SK-N-SH (cell line): ENCODE measurements around the gene SMAP1. TPM values are rescaled to one million over a fixed set of nuclear protein-coding genes. Genes with fewer than 3 reads are reported as not detected.

Experiments
- CTCF ChIA-PET: fragments of 300-600, 350-600 bp; formaldehyde crosslinking; extraction: SDS; loops from one replicate; lab custom pipeline; 2021; lab: Yijun Ruan, JAX
- POLR2A ChIA-PET: fragments of 350-600 bp; sonication (Branson Sonifier 250); formaldehyde crosslinking; extraction: SDS; loops from one replicate; lab custom pipeline; 2020; ENCODE audit warnings: antibody characterized with exemption, inconsistent platforms; lab: Yijun Ruan, JAX
- DNase-seq: peaks from one replicate; pipeline ENCODE4 v3.0.0; 2012
- H2AFZ ChIP-seq: fragments of 200-600 bp; sonication (generic); 2 replicates; pipeline ENCODE4 v1.8.1; 2016; ENCODE audit warnings: antibody characterized with exemption, mild to moderate bottlenecking, low read depth
- H3F3A ChIP-seq: fragments of 200-600 bp; sonication (generic); replicated peaks from 2 replicates; pipeline ENCODE3; 2016; ENCODE audit warnings: antibody characterized with exemption, mild to moderate bottlenecking; ENCODE audit not compliant: insufficient read depth
- H3K27ac ChIP-seq, 2 experiments: fragments of 200-500 bp in 1 of 2; fragments of 200-600 bp in 1 of 2; sonication (Bioruptor generic) in 1 of 2; sonication (generic), shearing (Covaris generic) in 1 of 2; 2 replicates each; pipeline versions ENCODE4 v1.5.1 to v1.6.1; 2014 to 2016; ENCODE audit warnings: low read depth in 2 of 2, inconsistent platforms in 1 of 2, low read length in 1 of 2, mild to moderate bottlenecking in 1 of 2, mixed read lengths in 1 of 2
- H3K27me3 ChIP-seq: fragments of 200-600 bp; sonication (generic), shearing (Covaris generic); 2 replicates; pipeline ENCODE4 v1.6.1; 2016; ENCODE audit warnings: mixed run types; ENCODE audit not compliant: insufficient read depth
- H3K36me3 ChIP-seq, 2 experiments: fragments of 200-500 bp in 1 of 2; fragments of 200-600 bp in 1 of 2; sonication (Bioruptor generic) in 1 of 2; sonication (generic) in 1 of 2; replicated peaks in 1 of 2; 2 replicates each; pipeline versions ENCODE3 to v1.5.1; 2014 to 2016; ENCODE audit warnings: low read length in 1 of 2, mild to moderate bottlenecking in 1 of 2; ENCODE audit not compliant: insufficient read depth in 2 of 2, control insufficient read depth in 1 of 2
- H3K4me1 ChIP-seq, 2 experiments: fragments of 200-500 bp in 1 of 2; fragments of 200-600 bp in 1 of 2; sonication (Bioruptor generic) in 1 of 2; sonication (generic), shearing (Covaris generic) in 1 of 2; 2 replicates each; pipeline versions ENCODE4 v1.5.1 to v1.6.1; 2014 to 2016; ENCODE audit warnings: low read depth in 1 of 2, low read length in 1 of 2, mixed run types in 1 of 2; ENCODE audit not compliant: insufficient read depth in 2 of 2, control insufficient read depth in 1 of 2
- H3K4me2 ChIP-seq: fragments of 200-600 bp; sonication (generic), shearing (Covaris generic); 2 replicates; pipeline ENCODE4 v1.6.1; 2017; ENCODE audit warnings: mixed run types
- H3K4me3 ChIP-seq, 2 experiments: fragments of 200-500 bp in 1 of 2; fragments of 200-600 bp in 1 of 2; sonication (Bioruptor generic) in 1 of 2; sonication (generic), shearing (Covaris generic) in 1 of 2; 2 replicates each; pipeline versions ENCODE4 v1.5.1 to v1.8.1; 2014 to 2016; ENCODE audit warnings: low read depth in 2 of 2, inconsistent platforms in 1 of 2, low read length in 1 of 2, mild to moderate bottlenecking in 1 of 2, mixed read lengths in 1 of 2, moderate library complexity in 1 of 2
- H3K79me2 ChIP-seq: fragments of 200-600 bp; sonication (generic); 2 replicates; pipeline ENCODE4 v1.8.1; 2017; ENCODE audit warnings: mild to moderate bottlenecking; ENCODE audit not compliant: insufficient read depth
- H3K9ac ChIP-seq: fragments of 200-600 bp; sonication (generic); 2 replicates; pipeline ENCODE4 v1.6.1; 2017; ENCODE audit warnings: mixed run types
- H3K9me2 ChIP-seq: fragments of 200-600 bp; sonication (generic); 2 replicates; pipeline ENCODE4 v1.6.1; 2017; ENCODE audit warnings: mixed run types
- H3K9me3 ChIP-seq: fragments of 200-600 bp; sonication (generic); 2 replicates; pipeline ENCODE4 v1.6.1; 2017; ENCODE audit warnings: mixed run types, mild to moderate bottlenecking, moderate library complexity
- H4K20me1 ChIP-seq: fragments of 200-600 bp; sonication (generic); 2 replicates; pipeline ENCODE4 v1.6.1; 2017; ENCODE audit warnings: mild to moderate bottlenecking, mixed run types; ENCODE audit not compliant: insufficient read depth
- ELF1 ChIP-seq: IDR thresholded peaks from 2 replicates; pipeline ENCODE4 v1.4.0; 2012
- EZH2phosphoT487 ChIP-seq: fragments of 200-600 bp; sonication (generic); IDR thresholded peaks from 2 replicates; pipeline ENCODE4 v1.6.1; 2017; ENCODE audit warnings: low read depth, mixed run types, mild to moderate bottlenecking, antibody characterized with exemption, moderate library complexity, borderline replicate concordance
- FOSL2 ChIP-seq: IDR thresholded peaks from 2 replicates; pipeline ENCODE4 v1.4.0; 2012; ENCODE audit warnings: low read depth, mild to moderate bottlenecking, moderate library complexity, borderline replicate concordance
- GABPA ChIP-seq: IDR thresholded peaks from 2 replicates; pipeline ENCODE4 v1.4.0; 2012; ENCODE audit warnings: low read depth, mild to moderate bottlenecking
- IRF3 ChIP-seq: fragments of 150-350 bp; IDR thresholded peaks from 2 replicates; pipeline ENCODE4 v1.6.1; 2016; ENCODE audit warnings: mild to moderate bottlenecking, low read depth, low read length
- NFIC ChIP-seq: IDR thresholded peaks from 2 replicates; pipeline ENCODE4 v1.4.0; 2012; ENCODE audit warnings: borderline replicate concordance
- NRF1 ChIP-seq: IDR thresholded peaks from 2 replicates; pipeline ENCODE4 v1.6.1; 2012; ENCODE audit warnings: low read depth, mild to moderate bottlenecking, low read length
- RAD21 ChIP-seq: IDR thresholded peaks from 2 replicates; pipeline ENCODE4 v1.6.1; 2012; ENCODE audit warnings: mild to moderate bottlenecking, low read length
- RFX5 ChIP-seq: IDR thresholded peaks from 2 replicates; pipeline ENCODE4 v1.6.1; 2012; ENCODE audit warnings: mild to moderate bottlenecking, improper control_type of control experiment, low read length
- RXRA ChIP-seq: IDR thresholded peaks from 2 replicates; pipeline ENCODE4 v1.4.0; 2012; ENCODE audit warnings: low read depth, mild to moderate bottlenecking, borderline replicate concordance
- SIN3A ChIP-seq: IDR thresholded peaks from 2 replicates; pipeline ENCODE4 v1.6.1; 2012; ENCODE audit warnings: low read depth, mild to moderate bottlenecking, low read length, moderate library complexity, borderline replicate concordance
- SMC3 ChIP-seq: IDR thresholded peaks from 2 replicates; pipeline ENCODE4 v1.6.1; 2012; ENCODE audit warnings: low read depth, low read length, improper control_type of control experiment
- whole genome bisulfite sequencing: methylation state at CpG from one replicate; pipeline ENCODE4 v1.1.6; 2017; ENCODE audit warnings: low lambda C conversion rate; 5-methylcytosine and 5-hydroxymethylcytosine counted together
- polyA plus RNA-seq, 3 experiments: library from polyadenylated mRNA; depleted of rRNA; stranded (reverse); fragments of >200 nt; gene quantifications; 2 replicates each; pipeline ENCODE4 v1.2.3, GENCODE V29; 2012
- TF ChIP-seq, protein P1 (sequence below): IDR thresholded peaks from 2 replicates; pipeline ENCODE4 v1.4.0; 2012; ENCODE audit warnings: low read depth, borderline replicate concordance
- TF ChIP-seq, protein P2 (sequence below): fragments of 150-350 bp; IDR thresholded peaks from 2 replicates; pipeline ENCODE4 v1.6.1; 2017; ENCODE audit warnings: antibody characterized with exemption, low read length, low read depth, borderline replicate concordance

The SMAP1 gene
- polyA plus RNA-seq, 1 of the 3 experiments (the other 2 are of a cell fraction) = 12.6 TPM

DNA sequence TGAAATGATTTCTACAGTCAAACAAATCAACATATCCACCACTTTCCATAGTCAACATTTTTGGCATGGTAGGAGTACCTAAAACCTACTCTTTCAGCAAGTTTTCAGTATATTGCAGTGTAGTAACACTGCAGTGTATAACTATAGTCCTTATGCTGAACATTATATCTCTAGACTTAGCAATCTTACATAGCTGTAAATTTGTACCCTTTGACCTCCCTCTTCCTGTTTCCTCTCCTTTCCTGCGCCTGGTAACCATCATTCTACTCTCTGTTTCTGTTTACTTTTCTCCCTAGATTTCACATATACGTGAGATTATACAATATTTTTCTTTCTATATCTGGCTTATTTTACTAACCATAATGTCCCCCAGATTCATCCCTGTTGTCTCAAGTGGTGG is 40.2 kb downstream of the SMAP1 start (continued):
- no peak for TF ChIP-seq RXRA
- TF ChIP-seq, all 33 proteins: peak for 0

DNA sequence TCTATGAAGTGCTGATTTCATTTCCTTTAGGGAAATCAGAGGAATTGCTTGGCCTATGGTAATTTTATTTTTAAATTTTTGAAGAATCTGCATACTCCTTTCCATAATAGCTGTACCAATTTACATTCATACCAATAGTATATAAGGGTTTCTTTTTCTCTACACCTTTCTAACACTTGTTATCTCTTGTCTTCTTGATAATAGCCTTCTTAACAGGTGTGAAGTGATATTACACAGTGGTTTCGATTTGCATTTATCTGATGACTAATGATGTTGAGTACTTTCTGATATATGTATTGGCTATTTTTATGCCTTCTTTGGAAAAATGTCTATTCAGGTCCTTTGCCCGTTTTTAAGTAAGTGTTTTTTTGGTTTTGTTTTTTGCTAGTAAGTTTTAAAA is 40.8 kb downstream of the SMAP1 start:
- H3K4me1 ChIP-seq = no peaks in the 10 kb centered on the region
- no peaks in the 10 kb centered on the region for H3F3A ChIP-seq
- ChIA-PET CTCF (interaction anchor here (1.7 to 17.1 kb wide), 5 partner anchors 22 to 304 kb away, joined by 5 to 163 read pairs (median 16); partner anchors contain the start of gene B3GAT2), POLR2A (no interaction called here)
- H3K9ac ChIP-seq = no peak overlapping the region
- TF ChIP-seq NFIC (no peak), RXRA (no peak), NRF1 (no peak), SMC3 (no peak), IRF3 (no peak), EZH2phosphoT487 (no peak), SIN3A (no peak), RFX5 (no peak)
- TF ChIP-seq, protein P1, sequence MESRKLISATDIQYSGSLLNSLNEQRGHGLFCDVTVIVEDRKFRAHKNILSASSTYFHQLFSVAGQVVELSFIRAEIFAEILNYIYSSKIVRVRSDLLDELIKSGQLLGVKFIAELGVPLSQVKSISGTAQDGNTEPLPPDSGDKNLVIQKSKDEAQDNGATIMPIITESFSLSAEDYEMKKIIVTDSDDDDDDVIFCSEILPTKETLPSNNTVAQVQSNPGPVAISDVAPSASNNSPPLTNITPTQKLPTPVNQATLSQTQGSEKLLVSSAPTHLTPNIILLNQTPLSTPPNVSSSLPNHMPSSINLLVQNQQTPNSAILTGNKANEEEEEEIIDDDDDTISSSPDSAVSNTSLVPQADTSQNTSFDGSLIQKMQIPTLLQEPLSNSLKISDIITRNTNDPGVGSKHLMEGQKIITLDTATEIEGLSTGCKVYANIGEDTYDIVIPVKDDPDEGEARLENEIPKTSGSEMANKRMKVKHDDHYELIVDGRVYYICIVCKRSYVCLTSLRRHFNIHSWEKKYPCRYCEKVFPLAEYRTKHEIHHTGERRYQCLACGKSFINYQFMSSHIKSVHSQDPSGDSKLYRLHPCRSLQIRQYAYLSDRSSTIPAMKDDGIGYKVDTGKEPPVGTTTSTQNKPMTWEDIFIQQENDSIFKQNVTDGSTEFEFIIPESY = no peak
- TF ChIP-seq, protein P2, sequence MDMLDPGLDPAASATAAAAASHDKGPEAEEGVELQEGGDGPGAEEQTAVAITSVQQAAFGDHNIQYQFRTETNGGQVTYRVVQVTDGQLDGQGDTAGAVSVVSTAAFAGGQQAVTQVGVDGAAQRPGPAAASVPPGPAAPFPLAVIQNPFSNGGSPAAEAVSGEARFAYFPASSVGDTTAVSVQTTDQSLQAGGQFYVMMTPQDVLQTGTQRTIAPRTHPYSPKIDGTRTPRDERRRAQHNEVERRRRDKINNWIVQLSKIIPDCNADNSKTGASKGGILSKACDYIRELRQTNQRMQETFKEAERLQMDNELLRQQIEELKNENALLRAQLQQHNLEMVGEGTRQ = no peak
- no peaks in the 10 kb centered on the region for H3K9me2 ChIP-seq
- no peak overlapping the region for H2AFZ ChIP-seq
- WGBS = 91% methylated on average over 2 of the region's 2 CpGs
- DNase-seq = no peak
- H3K27me3 ChIP-seq = no peaks in the 10 kb centered on the region
- no peak overlapping the region for H3K4me3 ChIP-seq
- no peak overlapping the region for H3K27ac ChIP-seq
- no peak overlapping the region for H3K4me2 ChIP-seq
- H4K20me1 ChIP-seq = peaks cover 9% of the 10 kb centered on the region; the same call in 1 of the 2 replicates
- H3K9me3 ChIP-seq = 0 out of 2 replicates have a peak, but pooled peaks cover under 1% of the 10 kb centered on the region
- H3K36me3 ChIP-seq = no peaks in the 10 kb centered on the region
- H3K79me2 ChIP-seq = peaks cover 34% of the 10 kb centered on the region

DNA sequence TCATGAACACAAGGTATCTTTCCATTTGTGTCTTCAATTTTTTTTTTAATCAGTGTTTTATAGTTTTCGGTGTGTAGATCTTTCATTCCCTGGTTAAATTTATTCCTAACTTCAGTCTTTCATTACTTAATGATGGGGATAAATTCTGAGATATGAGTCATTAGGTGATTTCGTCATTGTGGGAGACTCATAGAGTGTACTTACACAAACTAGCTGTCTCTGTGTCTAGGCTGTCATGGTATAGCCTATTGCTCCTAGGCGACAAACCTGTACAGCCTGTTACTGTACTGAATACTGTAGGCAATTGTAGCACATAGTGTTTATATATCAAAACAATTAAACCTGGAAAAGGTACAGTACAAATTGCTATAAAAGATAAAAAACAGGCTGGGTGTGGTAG is 42.1 kb downstream of the SMAP1 start:
- H3K9me3 ChIP-seq = peaks cover 12% of the 10 kb centered on the region; the same call in 1 of the 2 replicates
- 0 out of 2 replicates have a peak, but pooled peaks cover 4% of the 10 kb centered on the region for H4K20me1 ChIP-seq
- no peak overlapping the region for H3K9ac ChIP-seq
- H3K79me2 ChIP-seq = peaks cover 47% of the 10 kb centered on the region
- H3K4me3 ChIP-seq = no peak overlapping the region
- POLR2A ChIA-PET = interaction anchor here (0.7 kb wide), 1 partner anchor 412 kb away, joined by 3 read pairs; no protein-coding TSS in a partner anchor
- TF ChIP-seq RAD21 = no peak
- no peak for TF ChIP-seq ELF1
- TF ChIP-seq FOSL2 = 0 out of 2 replicates have a peak, but pooled peaks have one; percentile 10
- TF ChIP-seq RFX5 = no peak
- TF ChIP-seq GABPA = no peak
- H3K4me2 ChIP-seq = no peak overlapping the region
- 87% methylated on average over 3 of the region's 3 CpGs for WGBS
- no peak overlapping the region for H3K27ac ChIP-seq
- no peaks in the 10 kb centered on the region for H3K4me1 ChIP-seq
- no peak overlapping the region for H2AFZ ChIP-seq
- peaks cover 0 to 6% of the 10 kb centered on the region in 2 experiments for H3K36me3 ChIP-seq
- no peaks in the 10 kb centered on the region for H3K27me3 ChIP-seq
- H3F3A ChIP-seq = no peaks in the 10 kb centered on the region
- H3K9me2 ChIP-seq = no peaks in the 10 kb centered on the region
- CTCF ChIA-PET = interaction anchor here (0.8 to 17.1 kb wide), 5 partner anchors 11 to 302 kb away, joined by 3 to 163 read pairs (median 3); no protein-coding TSS in a partner anchor
- DNase-seq = no peak
